ENCODE measurements around the gene SRCIN1.

DNA sequence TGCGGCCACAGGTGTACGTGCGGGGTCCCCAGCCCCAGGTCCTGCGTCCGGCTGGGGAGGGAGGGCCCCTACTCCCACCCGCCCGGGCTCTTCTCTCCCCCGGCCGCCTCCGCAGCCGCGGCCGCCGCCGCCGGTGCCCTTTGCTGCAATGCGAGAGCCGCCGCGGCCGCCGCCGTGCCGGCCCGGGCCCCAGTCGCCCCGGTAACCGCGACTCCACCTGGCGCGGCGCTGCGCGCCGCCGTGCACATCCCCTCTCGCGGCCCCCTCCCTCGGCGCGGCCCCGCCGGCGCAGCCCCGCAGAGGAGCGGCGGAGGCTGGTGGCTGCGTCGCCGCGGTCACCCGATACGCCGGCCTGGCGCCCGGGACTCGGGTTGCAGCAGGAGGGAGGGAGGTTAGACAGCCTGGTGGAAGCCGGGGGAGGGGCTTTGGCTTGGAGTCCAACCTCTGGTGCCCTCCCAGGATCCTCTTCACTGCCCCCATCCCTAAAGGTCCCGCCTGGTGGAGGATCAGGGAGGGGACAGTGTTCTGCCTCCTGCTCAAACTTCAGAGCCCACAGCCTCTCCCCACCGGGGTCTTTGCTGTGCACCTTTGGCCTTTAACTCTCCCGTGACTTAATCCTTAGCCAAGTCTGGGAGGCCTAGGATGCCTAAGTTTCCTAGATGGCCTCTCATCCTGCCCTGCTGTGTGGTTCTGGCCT, 32.9 kb downstream of the SRCIN1 start:
- TF ChIP-seq, protein P1, sequence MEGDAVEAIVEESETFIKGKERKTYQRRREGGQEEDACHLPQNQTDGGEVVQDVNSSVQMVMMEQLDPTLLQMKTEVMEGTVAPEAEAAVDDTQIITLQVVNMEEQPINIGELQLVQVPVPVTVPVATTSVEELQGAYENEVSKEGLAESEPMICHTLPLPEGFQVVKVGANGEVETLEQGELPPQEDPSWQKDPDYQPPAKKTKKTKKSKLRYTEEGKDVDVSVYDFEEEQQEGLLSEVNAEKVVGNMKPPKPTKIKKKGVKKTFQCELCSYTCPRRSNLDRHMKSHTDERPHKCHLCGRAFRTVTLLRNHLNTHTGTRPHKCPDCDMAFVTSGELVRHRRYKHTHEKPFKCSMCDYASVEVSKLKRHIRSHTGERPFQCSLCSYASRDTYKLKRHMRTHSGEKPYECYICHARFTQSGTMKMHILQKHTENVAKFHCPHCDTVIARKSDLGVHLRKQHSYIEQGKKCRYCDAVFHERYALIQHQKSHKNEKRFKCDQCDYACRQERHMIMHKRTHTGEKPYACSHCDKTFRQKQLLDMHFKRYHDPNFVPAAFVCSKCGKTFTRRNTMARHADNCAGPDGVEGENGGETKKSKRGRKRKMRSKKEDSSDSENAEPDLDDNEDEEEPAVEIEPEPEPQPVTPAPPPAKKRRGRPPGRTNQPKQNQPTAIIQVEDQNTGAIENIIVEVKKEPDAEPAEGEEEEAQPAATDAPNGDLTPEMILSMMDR (IDR thresholded peaks at IDR 0.05 in 4 of 5, conservative IDR thresholded peaks at IDR 0.05 in 1 of 5), result no peak
- TF ChIP-seq POLR2A (IDR thresholded peaks at IDR 0.05), result no peak

Measured in gastrocnemius medialis (tissue), 4 donors.